GM18511 (cell line): ENCODE data around the gene SGO2.

Experiments used
- ATAC-seq: cut with Tn5 transposase; IDR thresholded peaks from one replicate; pipeline ENCODE4 v1.9.1; 2021; ENCODE audit warnings: mild to moderate bottlenecking, moderate library complexity; ENCODE audit not compliant: unreplicated experiment

SGO2 gene, protein sequence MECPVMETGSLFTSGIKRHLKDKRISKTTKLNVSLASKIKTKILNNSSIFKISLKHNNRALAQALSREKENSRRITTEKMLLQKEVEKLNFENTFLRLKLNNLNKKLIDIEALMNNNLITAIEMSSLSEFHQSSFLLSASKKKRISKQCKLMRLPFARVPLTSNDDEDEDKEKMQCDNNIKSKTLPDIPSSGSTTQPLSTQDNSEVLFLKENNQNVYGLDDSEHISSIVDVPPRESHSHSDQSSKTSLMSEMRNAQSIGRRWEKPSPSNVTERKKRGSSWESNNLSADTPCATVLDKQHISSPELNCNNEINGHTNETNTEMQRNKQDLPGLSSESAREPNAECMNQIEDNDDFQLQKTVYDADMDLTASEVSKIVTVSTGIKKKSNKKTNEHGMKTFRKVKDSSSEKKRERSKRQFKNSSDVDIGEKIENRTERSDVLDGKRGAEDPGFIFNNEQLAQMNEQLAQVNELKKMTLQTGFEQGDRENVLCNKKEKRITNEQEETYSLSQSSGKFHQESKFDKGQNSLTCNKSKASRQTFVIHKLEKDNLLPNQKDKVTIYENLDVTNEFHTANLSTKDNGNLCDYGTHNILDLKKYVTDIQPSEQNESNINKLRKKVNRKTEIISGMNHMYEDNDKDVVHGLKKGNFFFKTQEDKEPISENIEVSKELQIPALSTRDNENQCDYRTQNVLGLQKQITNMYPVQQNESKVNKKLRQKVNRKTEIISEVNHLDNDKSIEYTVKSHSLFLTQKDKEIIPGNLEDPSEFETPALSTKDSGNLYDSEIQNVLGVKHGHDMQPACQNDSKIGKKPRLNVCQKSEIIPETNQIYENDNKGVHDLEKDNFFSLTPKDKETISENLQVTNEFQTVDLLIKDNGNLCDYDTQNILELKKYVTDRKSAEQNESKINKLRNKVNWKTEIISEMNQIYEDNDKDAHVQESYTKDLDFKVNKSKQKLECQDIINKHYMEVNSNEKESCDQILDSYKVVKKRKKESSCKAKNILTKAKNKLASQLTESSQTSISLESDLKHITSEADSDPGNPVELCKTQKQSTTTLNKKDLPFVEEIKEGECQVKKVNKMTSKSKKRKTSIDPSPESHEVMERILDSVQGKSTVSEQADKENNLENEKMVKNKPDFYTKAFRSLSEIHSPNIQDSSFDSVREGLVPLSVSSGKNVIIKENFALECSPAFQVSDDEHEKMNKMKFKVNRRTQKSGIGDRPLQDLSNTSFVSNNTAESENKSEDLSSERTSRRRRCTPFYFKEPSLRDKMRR

GRCh38 chr2:200525882-200526651, at the start of gene SGO2:
SGO2 (plus strand) TSS chr2:200526207; CDS start chr2:200532976, 6,769 bp downstream.
- ATAC-seq, result peak; percentile 100

DNA sequence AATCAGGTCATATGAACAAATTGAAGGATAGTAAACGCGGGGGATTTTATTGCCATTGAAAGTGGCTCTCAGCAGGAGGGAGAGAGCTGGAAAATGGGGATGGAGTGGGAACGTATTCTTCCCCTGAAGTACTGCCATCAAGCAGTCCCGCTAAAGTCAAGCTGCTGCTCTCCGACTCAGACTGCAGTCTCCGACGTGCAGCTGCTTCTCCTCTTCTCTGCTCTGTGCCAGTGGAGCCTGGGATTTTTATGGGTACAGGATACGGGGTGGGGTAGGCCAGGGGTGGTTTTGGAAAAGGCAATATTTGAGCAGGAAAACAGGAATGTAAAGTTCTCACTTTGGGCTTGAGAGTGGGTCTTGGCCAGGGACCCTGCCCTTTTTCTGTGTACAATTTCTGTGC, 49.2 kb upstream of the SGO2 start:
- ATAC-seq, result no peak

GRCh38 chr2:200477667-200478131, 48.3 kb upstream of the SGO2 start:
- no peak for ATAC-seq

GRCh38 chr2:200479692-200480265, 46.2 kb upstream of the SGO2 start:
- no peak for ATAC-seq

DNA sequence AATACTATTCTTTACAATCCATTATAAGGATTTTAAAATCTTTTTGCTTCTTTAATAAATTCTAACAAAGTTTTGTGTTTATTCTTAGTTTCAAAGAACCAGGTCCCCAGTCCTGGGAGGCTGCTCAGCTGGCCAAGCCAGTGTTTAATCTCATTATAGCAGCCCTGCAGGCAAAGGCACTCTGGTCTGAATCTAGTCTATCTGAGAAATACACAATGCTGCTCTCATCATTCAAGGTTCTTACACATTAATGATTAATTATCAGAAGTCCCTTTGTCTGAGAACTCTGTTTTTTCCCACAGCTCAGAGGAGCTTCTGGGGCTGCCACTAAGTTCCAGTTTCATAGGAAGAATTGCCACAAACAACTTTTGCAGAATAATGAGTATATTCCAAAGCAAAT, 43.8 kb upstream of the SGO2 start:
- ATAC-seq, result peak; percentile 71

- ATAC-seq, result peak; percentile 56
Observed at GRCh38 chr2:200483729-200484198, 42.2 kb upstream of the SGO2 start.

- ATAC-seq, result no peak
Observed at GRCh38 chr2:200484934-200485333, 41.1 kb upstream of the SGO2 start.

- ATAC-seq, result no peak
Observed at GRCh38 chr2:200486529-200486928, 39.5 kb upstream of the SGO2 start.

DNA sequence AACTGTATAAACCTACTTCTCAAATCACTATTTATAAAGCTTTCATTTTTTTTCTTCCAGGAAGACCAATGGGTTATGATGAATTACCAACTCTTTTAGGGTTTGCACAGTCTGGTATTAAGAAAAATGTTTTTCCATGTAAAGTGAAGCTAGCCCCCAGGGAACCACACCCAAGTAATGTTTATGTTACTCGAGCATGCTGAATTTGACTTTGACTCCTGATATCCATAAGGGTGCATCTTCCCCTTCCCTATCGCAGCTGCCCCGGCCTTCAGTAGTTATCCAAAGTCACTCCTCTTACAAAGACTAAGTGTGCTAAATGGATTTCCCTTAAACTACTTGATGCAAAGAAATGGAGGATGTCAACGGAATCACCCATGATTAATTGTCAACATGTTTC, 37.8 kb upstream of the SGO2 start:
- ATAC-seq, result no peak

DNA sequence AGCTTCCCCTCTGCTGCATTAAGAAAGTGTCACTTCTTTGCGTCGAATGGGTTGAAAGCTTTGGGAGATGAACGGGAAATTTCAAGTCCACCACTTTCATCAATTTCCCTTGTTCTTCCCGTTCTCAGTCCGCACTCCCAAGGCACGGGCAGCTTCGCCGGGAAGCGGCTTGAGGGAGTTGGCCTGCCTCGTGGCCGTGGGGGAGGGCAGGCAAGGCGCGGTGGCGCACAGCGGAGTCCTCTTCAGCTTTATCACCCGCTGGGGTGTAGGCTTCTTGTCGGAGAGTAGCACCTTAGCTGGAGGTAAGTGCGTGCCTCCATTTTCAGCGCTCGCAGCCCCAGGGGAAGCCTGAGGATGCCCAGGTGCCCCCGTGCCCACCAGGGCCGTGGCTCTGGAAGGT, 36.0 kb upstream of the SGO2 start:
- no peak for ATAC-seq

- ATAC-seq, result no peak
Observed at GRCh38 chr2:200492656-200493055, 33.4 kb upstream of the SGO2 start.

DNA sequence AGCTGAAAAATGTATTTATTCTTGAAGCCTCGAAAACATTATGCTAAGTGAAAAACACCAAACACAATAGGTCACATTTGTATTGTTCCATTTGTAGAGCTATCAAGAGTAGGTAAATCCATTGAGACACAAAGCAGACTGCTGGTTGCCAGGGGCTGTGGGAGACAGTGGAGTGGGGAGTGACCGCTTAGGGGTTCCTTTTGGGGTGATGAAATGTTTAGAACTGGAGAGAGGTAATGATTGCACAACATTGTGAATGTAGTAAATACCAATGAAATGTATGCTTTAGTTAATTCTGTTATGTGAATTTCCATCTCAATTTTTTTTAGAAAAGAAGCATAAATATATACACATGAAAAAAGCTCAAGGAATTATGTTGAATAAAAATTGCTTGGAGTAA, 32.0 kb upstream of the SGO2 start:
- ATAC-seq, result no peak

DNA sequence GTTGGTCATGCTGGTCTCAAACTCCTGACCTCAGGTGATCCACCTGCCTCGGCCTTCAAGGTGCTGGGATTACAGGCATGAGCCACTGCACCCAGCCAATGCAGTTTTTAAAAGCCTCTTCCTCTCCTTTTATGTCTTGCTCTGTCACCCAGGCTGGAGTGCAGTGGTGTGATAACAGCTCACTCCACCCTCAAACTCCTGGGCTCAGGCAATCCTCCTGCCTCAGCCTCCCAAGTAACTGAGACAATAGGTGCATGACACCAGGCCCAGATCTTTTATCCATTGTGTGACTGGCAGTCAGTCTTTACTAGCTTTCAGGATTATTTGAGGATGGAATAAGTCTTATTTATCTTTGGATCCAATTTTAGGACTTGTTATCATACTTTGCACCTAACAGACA, 29.3 kb upstream of the SGO2 start:
- no peak for ATAC-seq

GRCh38 chr2:200498402-200499162, 27.4 kb upstream of the SGO2 start:
- ATAC-seq, result no peak

DNA sequence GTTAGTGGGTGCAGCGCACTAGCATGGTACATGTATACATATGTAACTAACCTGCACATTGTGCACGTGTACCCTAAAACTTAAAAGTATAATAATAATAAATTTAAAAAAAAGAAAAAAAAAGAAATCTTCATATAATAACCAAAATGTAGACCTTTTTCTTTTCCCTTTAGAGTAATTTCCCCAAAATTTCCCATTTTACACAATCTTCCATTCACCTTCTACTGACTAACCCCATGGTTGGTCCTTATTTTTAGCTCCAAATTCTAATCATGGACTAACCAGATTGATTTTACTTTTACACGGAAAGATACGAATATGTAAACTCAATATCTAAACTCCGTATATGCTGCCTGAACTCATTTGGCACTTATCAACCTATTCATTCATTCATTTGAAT, 23.8 kb upstream of the SGO2 start:
- no peak for ATAC-seq

DNA sequence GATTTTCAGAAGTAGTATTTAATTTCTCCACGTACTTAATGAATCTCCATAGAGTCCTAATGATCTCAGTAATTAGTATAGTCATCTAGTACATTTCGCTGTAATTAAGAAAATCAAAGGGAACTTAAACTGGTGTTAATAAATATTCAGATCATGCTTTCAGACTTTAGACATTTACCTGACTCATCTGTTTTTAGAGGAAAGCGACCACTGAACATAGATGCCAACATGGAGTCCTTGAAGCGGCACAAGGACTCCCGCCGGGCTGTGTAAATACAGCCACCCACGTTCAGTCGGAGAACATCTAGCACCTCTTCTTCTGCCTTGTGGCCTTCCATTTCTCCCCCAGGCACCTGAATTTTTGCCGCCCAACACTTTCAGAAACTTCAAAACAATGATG, 19.3 kb upstream of the SGO2 start:
- no peak for ATAC-seq

- no peak for ATAC-seq
Observed at GRCh38 chr2:200507179-200507578, 18.8 kb upstream of the SGO2 start.

DNA sequence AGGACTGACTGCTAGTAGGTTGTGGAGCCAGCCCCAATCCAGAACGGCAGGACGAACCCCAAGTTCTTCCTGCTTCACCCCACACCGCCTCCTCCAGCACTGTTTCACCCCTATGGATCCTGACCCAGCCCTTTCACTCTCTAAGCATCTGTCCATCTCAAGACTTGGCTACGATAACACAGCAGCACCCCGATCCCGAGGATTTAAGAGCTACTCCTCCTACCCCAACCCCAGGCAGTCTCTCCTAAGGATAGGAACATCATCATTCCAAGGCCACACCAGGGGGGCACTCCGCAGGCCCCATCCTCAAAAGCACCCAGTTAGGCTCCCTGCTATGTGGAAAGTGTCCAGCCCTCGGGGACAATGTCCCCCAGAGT, 16.8 kb upstream of the SGO2 start:
- peak; percentile 2 for ATAC-seq
